ENCODE data around the gene DOCK9. TPM values are rescaled to one million over a fixed set of nuclear protein-coding genes. Genes with fewer than 3 reads are reported as not detected.

The DOCK9 gene
- total RNA-seq, 1 donor from 2014 or later = 153 TPM

- Histone ChIP-seq H3K27ac (no peak overlapping the region), H3K4me3 (no peak overlapping the region), H3K36me3 (no peaks in the 10 kb centered on the region), H3K4me1 (peaks cover 16% of the 10 kb centered on the region), H3K27me3 (ENCODE audit: low read depth) (no peaks in the 10 kb centered on the region), H3K9me3 (no peaks in the 10 kb centered on the region)
- no peak for TF ChIP-seq CTCF (IDR thresholded peaks at IDR 0.05)
- ATAC-seq (no peak), DNase-seq (no peak)
- intact Hi-C loops (cut with DNase I) = no loop called here
These were observed 36.3 kb downstream of the DOCK9 start for GRCh38 chr13:98941536-98941935.

GRCh38 chr13:98941126-98941525, 36.7 kb downstream of the DOCK9 start:
- intact Hi-C loops (cut with DNase I) = no loop called here
- TF ChIP-seq CTCF (IDR thresholded peaks at IDR 0.05) = no peak
- no peak for ATAC-seq

GRCh38 chr13:98940325-98941001, 37.4 kb downstream of the DOCK9 start:
- no peaks in the 10 kb centered on the region for H3K27me3 ChIP-seq (ENCODE audit: low read depth)
- ATAC-seq (no peak), DNase-seq (no peak)
- intact Hi-C loops (cut with DNase I) = no loop called here
- no peaks in the 10 kb centered on the region for H3K36me3 ChIP-seq
- no peak overlapping the region for H3K4me3 ChIP-seq
- H3K9me3 ChIP-seq = no peaks in the 10 kb centered on the region
- H3K4me1 ChIP-seq = peaks cover 15% of the 10 kb centered on the region
- no peak overlapping the region for H3K27ac ChIP-seq
- no peak for TF ChIP-seq CTCF (IDR thresholded peaks at IDR 0.05)

More at GRCh38 chr13:98941126-98941525, 36.7 kb downstream of the DOCK9 start:
- H3K36me3 ChIP-seq = no peaks in the 10 kb centered on the region
- no peak overlapping the region for H3K27ac ChIP-seq
- H3K4me3 ChIP-seq = no peak overlapping the region
- no peaks in the 10 kb centered on the region for H3K9me3 ChIP-seq
- H3K4me1 ChIP-seq = peaks cover 15% of the 10 kb centered on the region
- no peak for DNase-seq
- H3K27me3 ChIP-seq (ENCODE audit: low read depth) = no peaks in the 10 kb centered on the region

- H3K4me3 ChIP-seq = no peak overlapping the region
- no peak for ATAC-seq
- peaks cover 15% of the 10 kb centered on the region for H3K4me1 ChIP-seq
- peaks cover 6% of the 10 kb centered on the region for H3K9me3 ChIP-seq
- TF ChIP-seq CTCF (IDR thresholded peaks at IDR 0.05) = no peak
- no peaks in the 10 kb centered on the region for H3K36me3 ChIP-seq
- DNase-seq = no peak
- H3K27me3 ChIP-seq (ENCODE audit: low read depth) = no peaks in the 10 kb centered on the region
- H3K27ac ChIP-seq = no peak overlapping the region
- intact Hi-C loops (cut with DNase I) = no loop called here
These were observed 38.1 kb downstream of the DOCK9 start for GRCh38 chr13:98939660-98940191.

GRCh38 chr13:98938801-98939200, 39.1 kb downstream of the DOCK9 start:
- Histone ChIP-seq H3K36me3 (no peaks in the 10 kb centered on the region), H3K4me3 (no peak overlapping the region), H3K4me1 (peaks cover 15% of the 10 kb centered on the region), H3K27ac (no peak overlapping the region), H3K27me3 (ENCODE audit: low read depth) (no peaks in the 10 kb centered on the region), H3K9me3 (peaks cover 15% of the 10 kb centered on the region)
- no peak for DNase-seq
- intact Hi-C loops (cut with DNase I) = no loop called here
- TF ChIP-seq CTCF (IDR thresholded peaks at IDR 0.05) = no peak
- no peak for ATAC-seq
